HEK293 (cell line): ENCODE results near the gene TFB2M.

Experiments
- TF ChIP-seq, protein P1 (sequence below): fragments of 450-650 bp; formaldehyde crosslinking; IDR thresholded peaks from 2 replicates; pipeline ENCODE4 v1.5.1; 2016; ENCODE audit warnings: missing biosample characterization, missing genetic modification characterization
- TF ChIP-seq, protein P2 (sequence below): sonication (generic); formaldehyde crosslinking; IDR thresholded peaks from 2 replicates; pipeline ENCODE4 v1.8.1; 2022; ENCODE audit warnings: mild to moderate bottlenecking, moderate library complexity, missing genetic modification reagents

DNA sequence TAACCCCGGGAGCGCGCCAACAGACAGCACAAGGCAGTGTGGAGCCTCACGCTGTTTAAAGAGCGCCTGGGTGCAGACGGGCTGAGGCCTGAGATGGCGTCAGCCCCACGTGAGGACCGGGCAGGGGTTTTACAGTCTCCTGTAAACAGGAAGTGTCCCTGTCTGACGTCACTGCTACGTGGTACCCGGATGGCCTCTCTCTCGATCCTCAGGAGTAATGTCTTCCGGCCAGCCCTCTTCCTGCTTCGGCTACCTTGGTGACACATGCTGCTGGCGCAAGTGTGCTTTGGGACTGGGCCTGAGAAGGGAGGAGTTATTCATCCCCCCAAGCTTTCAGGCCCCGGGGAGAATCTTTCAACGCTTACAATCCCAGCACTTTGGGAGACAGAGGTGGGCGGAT lies 41.4 kb upstream of the TFB2M start:
- TF ChIP-seq, protein P1, sequence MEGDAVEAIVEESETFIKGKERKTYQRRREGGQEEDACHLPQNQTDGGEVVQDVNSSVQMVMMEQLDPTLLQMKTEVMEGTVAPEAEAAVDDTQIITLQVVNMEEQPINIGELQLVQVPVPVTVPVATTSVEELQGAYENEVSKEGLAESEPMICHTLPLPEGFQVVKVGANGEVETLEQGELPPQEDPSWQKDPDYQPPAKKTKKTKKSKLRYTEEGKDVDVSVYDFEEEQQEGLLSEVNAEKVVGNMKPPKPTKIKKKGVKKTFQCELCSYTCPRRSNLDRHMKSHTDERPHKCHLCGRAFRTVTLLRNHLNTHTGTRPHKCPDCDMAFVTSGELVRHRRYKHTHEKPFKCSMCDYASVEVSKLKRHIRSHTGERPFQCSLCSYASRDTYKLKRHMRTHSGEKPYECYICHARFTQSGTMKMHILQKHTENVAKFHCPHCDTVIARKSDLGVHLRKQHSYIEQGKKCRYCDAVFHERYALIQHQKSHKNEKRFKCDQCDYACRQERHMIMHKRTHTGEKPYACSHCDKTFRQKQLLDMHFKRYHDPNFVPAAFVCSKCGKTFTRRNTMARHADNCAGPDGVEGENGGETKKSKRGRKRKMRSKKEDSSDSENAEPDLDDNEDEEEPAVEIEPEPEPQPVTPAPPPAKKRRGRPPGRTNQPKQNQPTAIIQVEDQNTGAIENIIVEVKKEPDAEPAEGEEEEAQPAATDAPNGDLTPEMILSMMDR (tag by site-specific recombination) = no peak
- TF ChIP-seq, protein P2, sequence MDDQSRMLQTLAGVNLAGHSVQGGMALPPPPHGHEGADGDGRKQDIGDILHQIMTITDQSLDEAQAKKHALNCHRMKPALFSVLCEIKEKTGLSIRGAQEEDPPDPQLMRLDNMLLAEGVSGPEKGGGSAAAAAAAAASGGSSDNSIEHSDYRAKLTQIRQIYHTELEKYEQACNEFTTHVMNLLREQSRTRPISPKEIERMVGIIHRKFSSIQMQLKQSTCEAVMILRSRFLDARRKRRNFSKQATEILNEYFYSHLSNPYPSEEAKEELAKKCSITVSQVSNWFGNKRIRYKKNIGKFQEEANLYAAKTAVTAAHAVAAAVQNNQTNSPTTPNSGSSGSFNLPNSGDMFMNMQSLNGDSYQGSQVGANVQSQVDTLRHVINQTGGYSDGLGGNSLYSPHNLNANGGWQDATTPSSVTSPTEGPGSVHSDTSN = no peak
